ENCODE measurements around the gene INTS11.
A peak's percentile ranks its signal among the peaks of the same experiment; 100 is the strongest.

The INTS11 gene

DNA sequence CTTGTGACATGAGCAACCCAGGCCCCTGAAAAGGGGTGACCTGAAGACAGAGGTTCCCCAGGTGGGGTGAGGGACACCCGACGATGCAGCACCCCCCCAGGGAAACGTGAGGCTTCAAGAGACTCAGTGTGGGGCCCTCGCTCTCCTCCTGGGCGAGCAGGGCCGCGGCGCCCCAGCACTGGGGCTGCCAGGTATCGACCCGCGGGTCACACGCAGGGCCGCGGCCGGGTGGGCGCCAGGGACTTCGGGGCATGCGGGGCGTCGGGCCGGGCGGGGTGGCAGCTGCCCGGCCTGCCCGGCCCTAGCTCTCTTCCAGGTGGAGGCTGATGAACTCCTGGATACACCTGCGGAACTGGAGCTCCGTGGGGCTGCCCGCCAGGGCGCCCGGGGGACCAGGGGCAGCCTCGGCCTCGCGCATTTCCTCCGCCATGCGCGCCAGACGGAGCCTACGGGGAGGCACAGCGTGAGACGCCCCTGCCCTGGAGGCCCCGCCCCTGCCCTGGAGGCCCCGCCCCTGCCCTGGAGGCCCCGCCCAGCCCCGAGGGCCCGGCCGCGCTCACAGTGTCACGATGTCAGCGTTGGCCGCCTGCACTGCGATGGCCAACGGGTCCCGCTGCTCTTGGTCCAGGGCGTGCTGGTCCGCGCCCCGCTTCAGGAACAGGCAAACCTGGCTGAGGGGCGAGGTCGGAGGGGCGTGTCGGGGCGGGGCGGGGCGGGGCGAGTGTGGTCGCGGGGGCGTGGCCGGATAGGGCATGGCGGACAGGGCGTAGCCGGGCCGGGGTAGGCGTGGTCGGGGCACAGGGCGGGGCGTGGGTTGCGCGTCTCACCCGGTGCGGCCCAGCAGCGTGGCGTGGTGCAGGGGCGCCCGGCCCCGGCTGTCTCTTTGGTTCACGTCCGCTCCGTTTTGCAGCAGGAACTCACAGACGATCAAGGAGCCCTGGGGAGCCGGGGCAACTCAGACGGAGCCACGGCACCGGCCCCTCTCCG is 30.9 kb downstream of the INTS11 start:
- in situ Hi-C loops (cut with HindIII; ENCODE audit: low pct_unique_long_range_greater_than_20kb, low sequenced_read_pairs) = no loop called here
- DNase-seq (ENCODE audit: low read depth in 1 of 2, low spot score in 1 of 2) = no peak
- no peak for TF ChIP-seq JUND (IDR thresholded peaks at IDR 0.05; ENCODE audit: low read depth)

- TF ChIP-seq JUND (IDR thresholded peaks at IDR 0.05; ENCODE audit: low read depth) = no peak
- in situ Hi-C loops (cut with HindIII; ENCODE audit: low pct_unique_long_range_greater_than_20kb, low sequenced_read_pairs) = no loop called here
- no peak for DNase-seq (ENCODE audit: low read depth in 1 of 2, low spot score in 1 of 2)
These were observed 31.6 kb downstream of the INTS11 start for GRCh38 chr1:1292851-1293250.

- no peak for DNase-seq (ENCODE audit: low read depth in 1 of 2, low spot score in 1 of 2)
- in situ Hi-C loops (cut with HindIII; ENCODE audit: low pct_unique_long_range_greater_than_20kb, low sequenced_read_pairs) = no loop called here
- TF ChIP-seq JUND (IDR thresholded peaks at IDR 0.05; ENCODE audit: low read depth) = no peak
These were observed 32.0 kb downstream of the INTS11 start for GRCh38 chr1:1292442-1292779.

DNA sequence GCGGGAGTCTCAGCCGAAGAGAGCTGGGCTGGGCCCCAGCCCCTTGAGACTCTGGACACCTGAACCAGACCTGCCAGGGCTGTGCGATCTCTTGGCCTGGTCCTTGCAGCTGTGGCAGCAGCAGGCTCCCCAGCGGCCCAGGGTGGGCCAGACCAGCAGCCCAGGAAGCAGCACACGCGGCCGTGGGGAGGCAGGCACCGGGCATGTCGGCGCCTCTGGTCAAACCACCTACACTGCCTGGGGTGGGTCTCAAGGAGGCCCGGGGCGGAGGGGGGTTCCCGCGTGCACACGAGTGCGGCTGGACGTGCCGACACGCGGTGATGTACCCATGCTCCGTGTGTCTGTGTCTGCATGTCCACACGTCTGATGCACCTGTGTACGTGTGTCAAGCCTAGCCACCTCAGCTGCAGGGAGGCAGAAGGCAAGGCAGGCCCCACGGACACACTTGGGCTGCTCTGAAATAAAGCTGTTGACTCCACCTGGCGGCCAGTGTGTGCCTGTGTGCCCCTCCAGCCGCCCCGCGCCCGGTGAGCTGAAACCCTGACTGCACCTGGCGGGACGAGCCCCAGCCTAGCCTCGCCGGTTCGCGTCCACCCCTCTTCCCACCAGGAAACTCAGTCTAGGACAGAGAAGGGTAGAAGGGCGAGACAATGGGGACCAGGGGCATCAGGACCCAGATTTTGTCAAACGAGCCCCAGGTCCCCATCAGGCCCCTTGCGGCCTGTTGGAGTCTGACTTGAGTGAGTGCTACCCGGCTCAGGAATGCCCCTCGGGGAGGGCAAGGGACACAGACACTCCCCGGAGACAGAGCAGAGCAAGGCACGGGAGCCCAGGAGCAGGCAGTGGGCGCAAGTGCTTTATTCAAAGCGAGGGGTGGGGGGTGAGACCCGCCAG is 32.7 kb downstream of the INTS11 start:
- TF ChIP-seq JUND (IDR thresholded peaks at IDR 0.05; ENCODE audit: low read depth) = no peak
- peak; percentile 69 to 80 for DNase-seq (ENCODE audit: low read depth in 1 of 2, low spot score in 1 of 2)
- in situ Hi-C loops (cut with HindIII; ENCODE audit: low pct_unique_long_range_greater_than_20kb, low sequenced_read_pairs) = no loop called here

DNA sequence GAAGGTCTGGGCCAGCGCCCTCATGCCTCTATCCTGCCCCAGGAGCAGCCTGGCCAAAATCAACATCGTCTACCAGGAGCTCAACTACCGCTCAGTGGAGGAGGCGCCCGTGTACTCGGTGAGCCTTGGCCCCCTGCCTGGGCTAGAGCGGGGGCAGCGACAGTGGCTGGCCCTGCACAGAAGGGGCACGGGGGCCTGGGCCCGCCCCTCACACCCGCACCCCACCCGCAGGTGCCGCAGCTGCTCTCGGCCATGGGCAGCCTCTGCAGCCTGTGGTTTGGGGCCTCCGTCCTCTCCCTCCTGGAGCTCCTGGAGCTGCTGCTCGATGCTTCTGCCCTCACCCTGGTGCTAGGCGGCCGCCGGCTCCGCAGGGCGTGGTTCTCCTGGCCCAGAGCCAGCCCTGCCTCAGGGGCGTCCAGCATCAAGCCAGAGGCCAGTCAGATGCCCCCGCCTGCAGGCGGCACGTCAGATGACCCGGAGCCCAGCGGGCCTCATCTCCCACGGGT is 33.4 kb downstream of the INTS11 start:
- DNase-seq (ENCODE audit: low read depth in 1 of 2, low spot score in 1 of 2) = no peak
- no peak for TF ChIP-seq JUND (IDR thresholded peaks at IDR 0.05; ENCODE audit: low read depth)
- in situ Hi-C loops (cut with HindIII; ENCODE audit: low pct_unique_long_range_greater_than_20kb, low sequenced_read_pairs) = no loop called here

- peak; percentile 78 to 84 for DNase-seq (ENCODE audit: low read depth in 1 of 2, low spot score in 1 of 2)
- no peak for TF ChIP-seq JUND (IDR thresholded peaks at IDR 0.05; ENCODE audit: low read depth)
- in situ Hi-C loops (cut with HindIII; ENCODE audit: low pct_unique_long_range_greater_than_20kb, low sequenced_read_pairs) = no loop called here
These were observed 34.2 kb downstream of the INTS11 start for GRCh38 chr1:1290238-1290731.

- no peak for TF ChIP-seq JUND (IDR thresholded peaks at IDR 0.05; ENCODE audit: low read depth)
- in situ Hi-C loops (cut with HindIII; ENCODE audit: low pct_unique_long_range_greater_than_20kb, low sequenced_read_pairs) = no loop called here
- no peak for DNase-seq (ENCODE audit: low read depth in 1 of 2, low spot score in 1 of 2)
These were observed 37.0 kb downstream of the INTS11 start for GRCh38 chr1:1287288-1288110.

DNA sequence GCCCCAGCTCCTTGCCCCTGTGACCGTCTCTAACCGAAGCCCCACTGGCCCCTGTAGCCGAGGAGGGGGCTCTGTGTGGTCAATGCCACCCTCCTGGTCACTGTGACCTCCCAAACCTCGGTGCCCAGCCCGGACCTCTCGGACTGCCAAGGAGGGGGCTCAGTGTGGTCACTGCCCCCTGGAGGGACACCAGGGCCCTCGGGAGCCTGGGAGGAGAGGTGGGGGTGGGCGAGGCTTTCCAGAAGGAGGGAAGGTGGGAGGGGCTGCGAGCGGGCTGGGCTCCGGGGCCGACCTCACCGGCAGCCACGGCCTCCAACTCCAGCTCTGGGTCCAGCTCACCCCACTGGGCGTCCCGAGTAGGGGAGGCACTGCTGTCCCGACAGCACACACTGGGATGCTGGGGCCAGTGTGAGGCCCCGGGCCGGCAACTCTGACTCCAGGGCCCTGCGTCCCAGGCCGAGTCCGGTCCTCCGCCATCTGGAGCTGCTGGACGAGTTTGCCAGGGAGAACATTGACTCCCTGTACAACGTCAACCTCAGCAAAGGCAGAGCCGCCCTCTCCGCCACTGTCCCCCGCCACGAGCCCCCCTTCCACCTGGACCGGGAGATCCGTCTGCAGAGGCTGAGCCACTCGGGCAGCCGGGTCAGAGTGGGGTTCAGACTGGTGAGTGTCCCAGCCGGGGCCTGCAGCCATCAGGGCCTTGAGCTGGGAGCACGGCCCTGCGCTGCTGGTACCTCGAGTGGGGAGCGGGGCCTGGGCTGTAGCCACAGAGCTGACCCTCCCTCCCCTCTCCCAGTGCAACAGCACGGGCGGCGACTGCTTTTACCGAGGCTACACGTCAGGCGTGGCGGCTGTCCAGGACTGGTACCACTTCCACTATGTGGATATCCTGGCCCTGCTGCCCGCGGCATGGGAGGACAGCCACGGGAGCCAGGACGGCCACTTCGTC is 37.9 kb downstream of the INTS11 start:
- in situ Hi-C loops (cut with HindIII; ENCODE audit: low pct_unique_long_range_greater_than_20kb, low sequenced_read_pairs) = no loop called here

GRCh38 chr1:1285611-1286311 is 38.7 kb downstream of the INTS11 start:
- TF ChIP-seq JUND (IDR thresholded peaks at IDR 0.05; ENCODE audit: low read depth) = no peak
- DNase-seq (ENCODE audit: low read depth in 1 of 2, low spot score in 1 of 2) = no peak
- in situ Hi-C loops (cut with HindIII; ENCODE audit: low pct_unique_long_range_greater_than_20kb, low sequenced_read_pairs) = no loop called here

More for the DNA sequence above, 37.9 kb downstream of the INTS11 start:
- no peak for TF ChIP-seq JUND (IDR thresholded peaks at IDR 0.05; ENCODE audit: low read depth)
- DNase-seq (ENCODE audit: low read depth in 1 of 2, low spot score in 1 of 2) = no peak

DNA sequence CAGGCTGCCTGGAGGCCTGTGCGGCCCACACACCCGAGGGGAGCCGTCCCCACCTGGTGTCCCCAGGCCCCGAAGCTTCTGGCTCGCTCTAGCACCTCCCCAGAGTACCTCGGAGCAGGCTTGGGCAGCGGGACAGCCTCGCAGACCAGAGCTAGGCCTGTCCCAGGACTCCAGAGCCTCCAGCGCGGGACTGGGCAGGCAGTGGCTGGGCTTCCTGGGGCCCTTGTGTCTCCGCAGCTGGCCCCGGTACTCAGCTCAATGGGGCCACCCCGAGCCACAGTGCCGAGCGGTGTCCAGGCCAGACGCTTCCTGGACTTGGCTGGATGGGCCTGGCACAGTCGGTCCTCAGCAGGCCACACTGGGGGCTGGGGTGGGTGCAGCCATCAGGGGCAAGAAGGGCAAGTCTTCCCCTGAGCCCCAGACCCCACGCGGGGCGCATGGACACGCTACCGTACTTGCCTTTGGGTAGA is 39.3 kb downstream of the INTS11 start:
- in situ Hi-C loops (cut with HindIII; ENCODE audit: low pct_unique_long_range_greater_than_20kb, low sequenced_read_pairs) = no loop called here
- no peak for DNase-seq (ENCODE audit: low read depth in 1 of 2, low spot score in 1 of 2)
- TF ChIP-seq JUND (IDR thresholded peaks at IDR 0.05; ENCODE audit: low read depth) = no peak
